DMS53 treated with DMSO at 0.1 percent for 48 hours (cell line): ENCODE measurements around the gene LRRC25.

ENCODE experiments used
- DNase-seq: peaks from one replicate; lab custom pipeline; 2025; ENCODE audit not compliant: unreplicated experiment; lab: John Stamatoyannopoulos, UW

The LRRC25 gene

GRCh38 chr19:18348171-18348570, 49.3 kb downstream of the LRRC25 start:
- DNase-seq, result no peak

DNA sequence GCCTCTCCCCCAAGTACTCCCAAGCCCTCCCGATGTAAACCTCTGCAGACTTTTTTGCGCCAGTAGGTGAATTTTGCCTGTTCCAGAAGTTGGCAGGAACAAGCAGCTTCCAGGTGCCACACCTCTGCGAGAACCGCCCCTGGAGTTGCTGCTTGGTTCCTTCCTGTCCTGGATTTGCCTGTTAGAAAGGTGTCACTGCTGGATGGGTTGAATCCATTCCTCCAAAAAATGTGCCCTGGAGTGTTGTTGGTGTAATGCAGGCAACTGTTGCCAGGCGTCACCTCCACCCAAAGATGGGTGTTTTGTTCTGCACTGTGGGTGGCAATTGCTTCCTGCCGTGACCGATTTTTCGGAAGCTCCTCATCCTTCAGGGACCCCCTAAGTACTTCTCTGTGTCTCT, 51.3 kb downstream of the LRRC25 start:
- no peak for DNase-seq

- DNase-seq, result no peak
These were observed 52.1 kb downstream of the LRRC25 start for GRCh38 chr19:18345296-18345695.

DNA sequence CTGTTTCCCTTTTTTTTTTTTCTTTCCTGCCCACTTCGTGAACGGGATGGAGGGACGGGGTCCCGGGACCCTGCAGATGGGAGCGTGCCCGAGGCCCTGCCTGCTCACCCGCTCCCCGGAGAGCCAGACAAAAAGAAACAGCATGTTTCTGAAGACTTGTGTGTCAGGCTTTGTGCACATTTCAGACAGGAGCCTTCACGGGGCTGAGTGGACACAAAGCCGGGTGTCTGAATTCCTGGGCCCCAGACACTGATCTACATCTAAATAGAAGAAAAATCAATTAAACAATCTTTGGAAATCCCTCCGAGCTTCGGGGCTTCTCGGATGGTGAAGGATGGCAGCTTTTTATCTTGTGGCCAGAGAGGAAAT, 52.9 kb downstream of the LRRC25 start:
- no peak for DNase-seq

- DNase-seq, result no peak
These were observed 55.3 kb downstream of the LRRC25 start for GRCh38 chr19:18342090-18342632.
